Spinal cord (tissue), 10 donors: ENCODE results near the gene ARVCF. TPM values are rescaled to one million over a fixed set of nuclear protein-coding genes. Genes with fewer than 3 reads are reported as not detected.

Experiments used
- DNase-seq, 6 donors: peaks; one replicate each; pipeline versions ENCODE4 v3.0.0 to v3.0.0-alpha.2; 2013 to 2015; ENCODE audit warnings: low spot score in 6 of 6, low read depth in 4 of 6
- H3K27ac ChIP-seq: one replicate; pipeline ENCODE4 v1.5.1; 2013; ENCODE audit warnings: low read depth, low read length, control low read depth
- H3K27me3 ChIP-seq: one replicate; pipeline ENCODE4 v1.6.1; 2013; ENCODE audit warnings: low read length; ENCODE audit not compliant: control insufficient read depth, insufficient read depth
- H3K36me3 ChIP-seq: one replicate; pipeline ENCODE4 v1.6.1; 2013; ENCODE audit warnings: low read length; ENCODE audit not compliant: control insufficient read depth, insufficient read depth
- H3K4me1 ChIP-seq: one replicate; pipeline ENCODE4 v1.6.1; 2013; ENCODE audit warnings: low read length; ENCODE audit not compliant: control insufficient read depth, insufficient read depth
- H3K4me3 ChIP-seq: one replicate; pipeline ENCODE4 v1.5.1; 2013; ENCODE audit warnings: low read depth, low read length, control low read depth
- H3K9me3 ChIP-seq: one replicate; pipeline ENCODE4 v1.6.1; 2013; ENCODE audit warnings: low read length; ENCODE audit not compliant: control insufficient read depth, insufficient read depth
- WGBS: methylation state at CpG from one replicate; pipeline ENCODE4 v1.1.5; 2013; ENCODE audit warnings: missing lambda C conversion rate; ENCODE audit not compliant: insufficient coverage; 5-methylcytosine and 5-hydroxymethylcytosine counted together
- polyA plus RNA-seq, 2 donors: library from polyadenylated mRNA; unstranded; fragments of 120-200 nt; gene quantifications; one replicate each; pipeline ENCODE4 v1.2.1, GENCODE V29; 2013; ENCODE audit not compliant: insufficient read length in 2 of 2
- total RNA-seq, 2 donors: library from RNA; depleted of rRNA in 1 of 2; stranded (reverse); fragments of 120-200 nt in 1 of 2; fragments of >200 nt in 1 of 2; gene quantifications; one replicate each; pipeline versions ENCODE4 v1.2.3 to v1.2.4, GENCODE V29; 2013 to 2014
- donor health status: healthy.

Gene ARVCF
- total and polyA plus RNA-seq, 4 donors: 43.5 to 132 (median 84.2) TPM

GRCh38 chr22:20061481-20061861 is 44.8 kb upstream of the ARVCF start:
- Histone ChIP-seq H3K9me3 (no peaks in the 10 kb centered on the region), H3K27me3 (no peaks in the 10 kb centered on the region), H3K36me3 (peaks cover 69% of the 10 kb centered on the region), H3K4me1 (no peaks in the 10 kb centered on the region), H3K27ac (no peak overlapping the region), H3K4me3 (no peak overlapping the region)
- 71% methylated on average over 11 of the region's 11 CpGs for WGBS
- no peak for DNase-seq

- peaks cover 69% of the 10 kb centered on the region for H3K36me3 ChIP-seq
Observed at GRCh38 chr22:20060700-20061480, 44.3 kb upstream of the ARVCF start.

GRCh38 chr22:20058989-20059770 is 42.6 kb upstream of the ARVCF start:
- H3K4me1 ChIP-seq: no peaks in the 10 kb centered on the region
- H3K27me3 ChIP-seq: no peaks in the 10 kb centered on the region
- 70% methylated on average over 2 of the region's 10 CpGs for WGBS
- no peaks in the 10 kb centered on the region for H3K9me3 ChIP-seq
- no peak overlapping the region for H3K4me3 ChIP-seq
- peaks cover 75% of the 10 kb centered on the region for H3K36me3 ChIP-seq
- DNase-seq: no peak
- H3K27ac ChIP-seq: no peak overlapping the region

More at GRCh38 chr22:20060700-20061480, 44.3 kb upstream of the ARVCF start:
- no peaks in the 10 kb centered on the region for H3K9me3 ChIP-seq
- DNase-seq: no peak
- no peaks in the 10 kb centered on the region for H3K4me1 ChIP-seq
- H3K4me3 ChIP-seq: no peak overlapping the region
- H3K27ac ChIP-seq: no peak overlapping the region
- WGBS: 87% methylated on average over 9 of the region's 10 CpGs
- H3K27me3 ChIP-seq: no peaks in the 10 kb centered on the region

- H3K27ac ChIP-seq: no peak overlapping the region
- H3K27me3 ChIP-seq: no peaks in the 10 kb centered on the region
- peaks cover 75% of the 10 kb centered on the region for H3K36me3 ChIP-seq
- no peak overlapping the region for H3K4me3 ChIP-seq
- no peaks in the 10 kb centered on the region for H3K9me3 ChIP-seq
- H3K4me1 ChIP-seq: no peaks in the 10 kb centered on the region
- WGBS: 97% methylated on average over 2 of the region's 13 CpGs
- DNase-seq: no peak
Observed at GRCh38 chr22:20057596-20058268, 41.1 kb upstream of the ARVCF start.

- H3K4me3 ChIP-seq: no peak overlapping the region
- peaks cover 75% of the 10 kb centered on the region for H3K36me3 ChIP-seq
- DNase-seq: no peak
- no peaks in the 10 kb centered on the region for H3K27me3 ChIP-seq
- no peaks in the 10 kb centered on the region for H3K9me3 ChIP-seq
- no peaks in the 10 kb centered on the region for H3K4me1 ChIP-seq
- H3K27ac ChIP-seq: no peak overlapping the region
- 90% methylated on average over 16 of the region's 16 CpGs for WGBS
Observed at GRCh38 chr22:20056696-20057386, 40.2 kb upstream of the ARVCF start.

- Histone ChIP-seq H3K27me3 (no peaks in the 10 kb centered on the region), H3K36me3 (peaks cover 69% of the 10 kb centered on the region), H3K9me3 (no peaks in the 10 kb centered on the region), H3K4me1 (no peaks in the 10 kb centered on the region), H3K27ac (no peak overlapping the region), H3K4me3 (no peak overlapping the region)
- 90% methylated on average over 10 of the region's 10 CpGs for WGBS
- no peak for DNase-seq
Observed at GRCh38 chr22:20056161-20056560, 39.5 kb upstream of the ARVCF start.

GRCh38 chr22:20055654-20056053 is 39.0 kb upstream of the ARVCF start:
- H3K4me3 ChIP-seq: no peak overlapping the region
- 92% methylated on average over 15 of the region's 15 CpGs for WGBS
- DNase-seq: no peak
- H3K9me3 ChIP-seq: no peaks in the 10 kb centered on the region
- H3K27me3 ChIP-seq: no peaks in the 10 kb centered on the region
- peaks cover 66% of the 10 kb centered on the region for H3K36me3 ChIP-seq
- no peak overlapping the region for H3K27ac ChIP-seq
- H3K4me1 ChIP-seq: no peaks in the 10 kb centered on the region

- Histone ChIP-seq H3K9me3 (no peaks in the 10 kb centered on the region), H3K27me3 (no peaks in the 10 kb centered on the region), H3K4me1 (no peaks in the 10 kb centered on the region), H3K4me3 (no peak overlapping the region), H3K36me3 (peaks cover 61% of the 10 kb centered on the region), H3K27ac (no peak overlapping the region)
- WGBS: no CpG with 5 or more reads among the region's 2 CpGs
- no peak for DNase-seq
Observed at GRCh38 chr22:20055144-20055543, 38.5 kb upstream of the ARVCF start.

- no peak overlapping the region for H3K4me3 ChIP-seq
- no peak overlapping the region for H3K27ac ChIP-seq
- no peaks in the 10 kb centered on the region for H3K4me1 ChIP-seq
- peaks cover 61% of the 10 kb centered on the region for H3K36me3 ChIP-seq
- DNase-seq: no peak
- H3K27me3 ChIP-seq: no peaks in the 10 kb centered on the region
- WGBS: 85% methylated on average over 6 of the region's 6 CpGs
- H3K9me3 ChIP-seq: no peaks in the 10 kb centered on the region
Observed at GRCh38 chr22:20054485-20054884, 37.9 kb upstream of the ARVCF start.
